Keratinocyte (primary cell): ENCODE results near the gene RAPGEF1.

Source experiments
- EZH2 ChIP-seq: IDR thresholded peaks from one replicate; pipeline ENCODE4 v1.6.1; 2012; ENCODE audit warnings: inconsistent platforms, mild to moderate bottlenecking, low read length, moderate library complexity
- TF ChIP-seq, protein P1 (sequence below), 3 experiments: IDR thresholded peaks in 1 of 3; conservative IDR thresholded peaks in 1 of 3; optimal IDR thresholded peaks in 1 of 3; 2 replicates in 2 of 3; 3 replicates in 1 of 3; pipeline versions ENCODE3 to v1.5.1; 2011; ENCODE audit warnings: low read length in 3 of 3, mild to moderate bottlenecking in 3 of 3, moderate library complexity in 2 of 3, control low read depth in 1 of 3, inconsistent platforms in 1 of 3; ENCODE audit not compliant: insufficient read depth in 2 of 3; ENCODE audit errors: extremely low read depth in 1 of 3

DNA sequence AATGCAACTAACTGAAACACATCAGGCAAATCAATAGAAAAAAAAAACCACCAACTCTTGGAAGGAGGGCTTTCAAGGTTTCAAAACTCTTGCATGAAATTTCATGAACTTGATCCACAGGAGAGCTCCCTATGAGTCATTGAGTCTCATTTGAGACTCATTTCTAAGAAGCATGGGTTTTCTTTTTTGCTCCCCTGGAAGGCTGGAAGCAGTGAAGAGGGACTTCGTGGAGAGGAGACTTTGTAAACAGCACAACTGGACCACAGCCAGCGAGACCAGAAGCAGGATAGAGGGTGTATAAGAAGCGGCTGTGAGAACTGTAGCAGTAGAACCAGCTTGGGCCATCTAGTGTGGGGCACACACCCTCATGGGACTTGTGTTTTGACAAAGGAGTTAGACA, 41.2 kb upstream of the RAPGEF1 start:
- TF ChIP-seq, protein P1, sequence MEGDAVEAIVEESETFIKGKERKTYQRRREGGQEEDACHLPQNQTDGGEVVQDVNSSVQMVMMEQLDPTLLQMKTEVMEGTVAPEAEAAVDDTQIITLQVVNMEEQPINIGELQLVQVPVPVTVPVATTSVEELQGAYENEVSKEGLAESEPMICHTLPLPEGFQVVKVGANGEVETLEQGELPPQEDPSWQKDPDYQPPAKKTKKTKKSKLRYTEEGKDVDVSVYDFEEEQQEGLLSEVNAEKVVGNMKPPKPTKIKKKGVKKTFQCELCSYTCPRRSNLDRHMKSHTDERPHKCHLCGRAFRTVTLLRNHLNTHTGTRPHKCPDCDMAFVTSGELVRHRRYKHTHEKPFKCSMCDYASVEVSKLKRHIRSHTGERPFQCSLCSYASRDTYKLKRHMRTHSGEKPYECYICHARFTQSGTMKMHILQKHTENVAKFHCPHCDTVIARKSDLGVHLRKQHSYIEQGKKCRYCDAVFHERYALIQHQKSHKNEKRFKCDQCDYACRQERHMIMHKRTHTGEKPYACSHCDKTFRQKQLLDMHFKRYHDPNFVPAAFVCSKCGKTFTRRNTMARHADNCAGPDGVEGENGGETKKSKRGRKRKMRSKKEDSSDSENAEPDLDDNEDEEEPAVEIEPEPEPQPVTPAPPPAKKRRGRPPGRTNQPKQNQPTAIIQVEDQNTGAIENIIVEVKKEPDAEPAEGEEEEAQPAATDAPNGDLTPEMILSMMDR (optimal IDR thresholded peaks at IDR 0.05 in 1 of 3, IDR thresholded peaks at IDR 0.05 in 1 of 3, conservative IDR thresholded peaks at IDR 0.05 in 1 of 3; ENCODE audit: extremely low read depth in 1 of 3, insufficient read depth in 2 of 3, low read length in 3 of 3): no peak
- no peak for TF ChIP-seq EZH2
